GM18873 (cell line): ENCODE results near the gene SLC16A7.

Source experiments
- ATAC-seq: cut with Tn5 transposase; IDR thresholded peaks from one replicate; pipeline ENCODE4 v1.9.1; 2021; ENCODE audit warnings: mild to moderate bottlenecking, moderate library complexity, moderate number of reproducible peaks; ENCODE audit not compliant: unreplicated experiment, low FRiP score

The SLC16A7 gene

GRCh38 chr12:59620326-59620725 is 24.5 kb downstream of the SLC16A7 start:
- no peak for ATAC-seq

- ATAC-seq: no peak
These were observed 29.1 kb downstream of the SLC16A7 start for GRCh38 chr12:59624732-59625460.

- ATAC-seq: no peak
These were observed 30.6 kb downstream of the SLC16A7 start for GRCh38 chr12:59626382-59626781.

GRCh38 chr12:59627582-59627981 is 31.8 kb downstream of the SLC16A7 start:
- ATAC-seq: peak; percentile 53

- no peak for ATAC-seq
These were observed 34.1 kb downstream of the SLC16A7 start for GRCh38 chr12:59629890-59630289.

- no peak for ATAC-seq
These were observed 36.6 kb downstream of the SLC16A7 start for GRCh38 chr12:59632408-59632807.

GRCh38 chr12:59634254-59634653 is 38.4 kb downstream of the SLC16A7 start:
- no peak for ATAC-seq

- ATAC-seq: peak; percentile 48
These were observed 41.3 kb downstream of the SLC16A7 start for GRCh38 chr12:59636945-59637691.

GRCh38 chr12:59637692-59638070 is 41.9 kb downstream of the SLC16A7 start:
- ATAC-seq: no peak

GRCh38 chr12:59643550-59643949 is 47.7 kb downstream of the SLC16A7 start:
- ATAC-seq: no peak

GRCh38 chr12:59645242-59645641 is 49.4 kb downstream of the SLC16A7 start:
- no peak for ATAC-seq

- no peak for ATAC-seq
These were observed 50.8 kb downstream of the SLC16A7 start for GRCh38 chr12:59646636-59647035.

- ATAC-seq: no peak
These were observed 53.4 kb downstream of the SLC16A7 start for GRCh38 chr12:59649203-59649602.

- ATAC-seq: no peak
These were observed 54.9 kb downstream of the SLC16A7 start for GRCh38 chr12:59650588-59651228.

- ATAC-seq: no peak
These were observed 55.5 kb downstream of the SLC16A7 start for GRCh38 chr12:59651229-59651920.

- ATAC-seq: no peak
These were observed 56.3 kb downstream of the SLC16A7 start for GRCh38 chr12:59652130-59652529.

- no peak for ATAC-seq
These were observed 58.2 kb downstream of the SLC16A7 start for GRCh38 chr12:59654061-59654460.

GRCh38 chr12:59657266-59657665 is 61.4 kb downstream of the SLC16A7 start:
- no peak for ATAC-seq

GRCh38 chr12:59657711-59658110 is 61.9 kb downstream of the SLC16A7 start:
- ATAC-seq: no peak

GRCh38 chr12:59660148-59660547 is 64.3 kb downstream of the SLC16A7 start:
- no peak for ATAC-seq
